Large intestine (tissue), 3 donors: ENCODE results near the gene GUCD1. TPM values are rescaled to one million over a fixed set of nuclear protein-coding genes. Genes with fewer than 3 reads are reported as not detected.
"Not testable (repeated sequence)": the region's sequence is repeated elsewhere in the genome, so short reads cannot be mapped to it uniquely, and the experiment has no call there.

Experiments used
- DNase-seq, 2 donors: peaks; one replicate each; pipeline versions ENCODE4 v3.0.0 to v3.0.0-alpha.2; 2013
- H3K27ac ChIP-seq: one replicate; pipeline ENCODE4 v1.5.1; 2013; ENCODE audit warnings: low read length
- H3K27me3 ChIP-seq: 2 replicates; pipeline ENCODE4 v1.6.1; 2013; ENCODE audit warnings: low read length; ENCODE audit not compliant: control insufficient read depth, insufficient read depth
- H3K36me3 ChIP-seq: 2 replicates; pipeline ENCODE4 v1.6.1; 2013; ENCODE audit warnings: low read length; ENCODE audit not compliant: control insufficient read depth, insufficient read depth
- H3K4me1 ChIP-seq: one replicate; pipeline ENCODE4 v1.6.1; 2013; ENCODE audit warnings: low read length; ENCODE audit not compliant: control insufficient read depth, insufficient read depth
- H3K4me3 ChIP-seq: one replicate; pipeline ENCODE4 v1.5.1; 2013; ENCODE audit warnings: low read length
- H3K9me3 ChIP-seq: one replicate; pipeline ENCODE4 v1.6.1; 2013; ENCODE audit warnings: mild to moderate bottlenecking, low read depth, low read length, moderate library complexity; ENCODE audit not compliant: control insufficient read depth
- WGBS: methylation state at CpG from one replicate; pipeline ENCODE4 v1.1.5; 2013; ENCODE audit warnings: low lambda C conversion rate; ENCODE audit not compliant: insufficient coverage; 5-methylcytosine and 5-hydroxymethylcytosine counted together
- polyA plus RNA-seq: library from polyadenylated mRNA; unstranded; fragments of 120-200 nt; gene quantifications from one replicate; pipeline ENCODE4 v1.2.1, GENCODE V29; 2013

GUCD1 gene
- polyA plus RNA-seq, 1 donor, result 140 TPM

GRCh38 chr22:24565077-24565476 lies 10.1 kb upstream of the GUCD1 start:
- Histone ChIP-seq H3K4me3 (no peak overlapping the region), H3K9me3 (no peaks in the 10 kb centered on the region), H3K27me3 (no peaks in the 10 kb centered on the region), H3K27ac (peak overlapping the region; percentile 72), H3K4me1 (peaks cover 20% of the 10 kb centered on the region), H3K36me3 (peaks cover 55% of the 10 kb centered on the region)
- DNase-seq, result no peak
- WGBS, result no CpG with 5 or more reads among the region's 2 CpGs

GRCh38 chr22:24564376-24565058 lies 9.6 kb upstream of the GUCD1 start:
- H3K9me3 ChIP-seq, result no peaks in the 10 kb centered on the region
- H3K36me3 ChIP-seq, result peaks cover 52% of the 10 kb centered on the region
- H3K4me1 ChIP-seq, result peaks cover 20% of the 10 kb centered on the region
- DNase-seq, result peak; percentile 70 to 74
- no peaks in the 10 kb centered on the region for H3K27me3 ChIP-seq
- H3K27ac ChIP-seq, result peak overlapping the region; percentile 72
- no CpG with 5 or more reads among the region's 2 CpGs for WGBS
- no peak overlapping the region for H3K4me3 ChIP-seq

- Histone ChIP-seq H3K4me1 (peaks cover 20% of the 10 kb centered on the region), H3K36me3 (peaks cover 53% of the 10 kb centered on the region), H3K4me3 (no peak overlapping the region), H3K27ac (peak overlapping the region; percentile 72), H3K27me3 (no peaks in the 10 kb centered on the region), H3K9me3 (no peaks in the 10 kb centered on the region)
- no CpG with 5 or more reads among the region's 2 CpGs for WGBS
- DNase-seq, result no peak
Measured at GRCh38 chr22:24563246-24563645, 8.3 kb upstream of the GUCD1 start.

GRCh38 chr22:24559471-24559870 lies 4.5 kb upstream of the GUCD1 start:
- H3K4me3 ChIP-seq, result no peak overlapping the region
- H3K27me3 ChIP-seq, result no peaks in the 10 kb centered on the region
- no peaks in the 10 kb centered on the region for H3K9me3 ChIP-seq
- WGBS, result no CpG with 5 or more reads among the region's 4 CpGs
- peaks cover 40% of the 10 kb centered on the region for H3K36me3 ChIP-seq
- H3K4me1 ChIP-seq, result peaks cover 21% of the 10 kb centered on the region
- DNase-seq, result no peak
- H3K27ac ChIP-seq, result no peak overlapping the region

GRCh38 chr22:24555165-24556039 lies 464 bp upstream of the GUCD1 start, which contains the start of gene SNRPD3:
TSS of gene SNRPD3 (plus strand) at chr22:24555999. CDS start at chr22:24557675, 1,676 bp downstream.
- no peaks in the 10 kb centered on the region for H3K27me3 ChIP-seq
- DNase-seq, result peak; percentile 99
- peaks cover 41% of the 10 kb centered on the region for H3K4me1 ChIP-seq
- peak within 1 kb of the TSS; percentile 96 for H3K27ac ChIP-seq
- H3K9me3 ChIP-seq, result no peaks in the 10 kb centered on the region
- no CpG with 5 or more reads among the region's 59 CpGs for WGBS
- peaks cover 39% of the 10 kb centered on the region for H3K36me3 ChIP-seq
- H3K4me3 ChIP-seq, result peak within 1 kb of the TSS; percentile 93

- peak; percentile 34 to 71 for DNase-seq
- H3K9me3 ChIP-seq, result no peaks in the 10 kb centered on the region
- peaks cover 44% of the 10 kb centered on the region for H3K36me3 ChIP-seq
- H3K4me3 ChIP-seq, result peak overlapping the region; percentile 93
- no CpG with 5 or more reads among the region's 12 CpGs for WGBS
- peak overlapping the region; percentile 95 for H3K27ac ChIP-seq
- H3K27me3 ChIP-seq, result no peaks in the 10 kb centered on the region
- peaks cover 56% of the 10 kb centered on the region for H3K4me1 ChIP-seq
Measured at GRCh38 chr22:24553597-24554312, 1.2 kb downstream of the GUCD1 start.

GRCh38 chr22:24552503-24553286 lies 2.2 kb downstream of the GUCD1 start:
- not testable (repeated sequence) for H3K9me3 ChIP-seq, H3K27me3 ChIP-seq
- no CpG with 5 or more reads among the region's 10 CpGs for WGBS
- peaks cover 56% of the 10 kb centered on the region for H3K4me1 ChIP-seq
- peak in 1 of 2 donors; percentile 30 for DNase-seq
- H3K4me3 ChIP-seq, result peak overlapping the region; percentile 93
- H3K36me3 ChIP-seq, result peaks cover 45% of the 10 kb centered on the region
- H3K27ac ChIP-seq, result peak overlapping the region; percentile 95

- Histone ChIP-seq H3K27ac (peak overlapping the region; percentile 87), H3K27me3 (no peaks in the 10 kb centered on the region), H3K4me1 (peaks cover 52% of the 10 kb centered on the region), H3K36me3 (peaks cover 58% of the 10 kb centered on the region), H3K9me3 (no peaks in the 10 kb centered on the region), H3K4me3 (no peak overlapping the region)
- DNase-seq, result peak in 1 of 2 donors; percentile 23
- WGBS, result no CpG with 5 or more reads among the region's 6 CpGs
Measured at GRCh38 chr22:24550902-24551435, 4.0 kb downstream of the GUCD1 start.

GRCh38 chr22:24550028-24550901 lies 4.7 kb downstream of the GUCD1 start:
- DNase-seq, result peak; percentile 86 to 94
- H3K27me3 ChIP-seq, result no peaks in the 10 kb centered on the region
- H3K27ac ChIP-seq, result peak overlapping the region; percentile 87
- WGBS, result no CpG with 5 or more reads among the region's 8 CpGs
- peaks cover 60% of the 10 kb centered on the region for H3K36me3 ChIP-seq
- H3K9me3 ChIP-seq, result no peaks in the 10 kb centered on the region
- no peak overlapping the region for H3K4me3 ChIP-seq
- H3K4me1 ChIP-seq, result peaks cover 52% of the 10 kb centered on the region
